WTC11 (cell line): ENCODE results near the gene DPP4. TPM values are rescaled to one million over a fixed set of nuclear protein-coding genes. Genes with fewer than 3 reads are reported as not detected.

ENCODE experiments used
- ATAC-seq: fragments of 200-7000 bp; cut with Tn5 transposase; 2 replicates; pipeline ENCODE4 v1.10.0; 2021; ENCODE audit warnings: mild to moderate bottlenecking, moderate library complexity
- CTCF ChIA-PET: fragments of 300-600 bp; sonication (Branson Sonifier 250); formaldehyde crosslinking; loops from one replicate; lab custom pipeline; 2021; ENCODE audit warnings: antibody characterized with exemption; lab: Charles Lee
- POLR2A ChIA-PET: fragments of 350-600 bp; sonication (Branson Sonifier 250); formaldehyde crosslinking; loops from one replicate; lab custom pipeline; 2021; ENCODE audit warnings: antibody characterized with exemption; lab: Charles Lee
- DNase-seq: peaks from one replicate; pipeline ENCODE4 v3.0.0; 2021; ENCODE audit warnings: low spot score
- H3K27ac Mint-ChIP-seq: 2 replicates; pipeline ENCODE4 v1.8.0; 2021; ENCODE audit warnings: mixed read lengths
- H3K27me3 Mint-ChIP-seq: 2 replicates; pipeline ENCODE4 v1.8.0; 2021; ENCODE audit warnings: low read depth, mild to moderate bottlenecking, moderate library complexity, mixed read lengths
- H3K36me3 Mint-ChIP-seq: 2 replicates; pipeline ENCODE4 v1.8.0; 2021; ENCODE audit warnings: mixed read lengths
- H3K4me1 Mint-ChIP-seq: 2 replicates; pipeline ENCODE4 v1.8.0; 2022; ENCODE audit warnings: mixed read lengths
- H3K4me3 Mint-ChIP-seq: 2 replicates; pipeline ENCODE4 v1.8.0; 2021; ENCODE audit warnings: mild to moderate bottlenecking, moderate library complexity, mixed read lengths
- H3K9me3 Mint-ChIP-seq: 2 replicates; pipeline ENCODE4 v1.8.0; 2021; ENCODE audit warnings: mixed read lengths
- CREM ChIP-seq: sonication (generic); formaldehyde crosslinking; IDR thresholded peaks from 2 replicates; pipeline ENCODE4 v1.8.1; 2022; ENCODE audit warnings: mild to moderate bottlenecking, missing genetic modification reagents, moderate library complexity
- GABPB1 ChIP-seq: sonication (generic); formaldehyde crosslinking; IDR thresholded peaks from 2 replicates; pipeline ENCODE4 v1.8.1; 2023; ENCODE audit warnings: mild to moderate bottlenecking, missing genetic modification reagents
- JUN ChIP-seq: sonication (generic); formaldehyde crosslinking; IDR thresholded peaks from 2 replicates; pipeline ENCODE4 v1.8.0; 2023; ENCODE audit warnings: mild to moderate bottlenecking, missing genetic modification reagents
- MXD4 ChIP-seq: fragments of 250-450 bp; sonication (Bioruptor Pico); IDR thresholded peaks from 2 replicates; pipeline ENCODE4 v1.8.0; 2021; ENCODE audit warnings: mild to moderate bottlenecking, moderate library complexity, borderline replicate concordance
- NFATC4 ChIP-seq: fragments of 250-450 bp; sonication (Bioruptor Pico); IDR thresholded peaks from 2 replicates; pipeline ENCODE4 v1.9.0; 2021; ENCODE audit warnings: mild to moderate bottlenecking
- NR1H2 ChIP-seq: sonication (generic); formaldehyde crosslinking; IDR thresholded peaks from 2 replicates; pipeline ENCODE4 v1.9.0; 2021; ENCODE audit warnings: mild to moderate bottlenecking, moderate library complexity, missing genetic modification reagents
- PRRX2 ChIP-seq: fragments of 250-450 bp; sonication (Bioruptor Pico); IDR thresholded peaks from 2 replicates; pipeline ENCODE4 v1.8.0; 2021; ENCODE audit warnings: mild to moderate bottlenecking
- RELA ChIP-seq: sonication (generic); formaldehyde crosslinking; IDR thresholded peaks from 2 replicates; pipeline ENCODE4 v1.8.1; 2022; ENCODE audit warnings: missing genetic modification reagents, mild to moderate bottlenecking, borderline replicate concordance
- RORB ChIP-seq: fragments of 250-450 bp; sonication (Bioruptor Pico); IDR thresholded peaks from 2 replicates; pipeline ENCODE4 v1.9.0; 2021; ENCODE audit warnings: mild to moderate bottlenecking
- SMAD3 ChIP-seq: sonication (generic); formaldehyde crosslinking; IDR thresholded peaks from 2 replicates; pipeline ENCODE4 v1.8.0; 2022; ENCODE audit warnings: missing genetic modification reagents, mild to moderate bottlenecking, borderline replicate concordance
- SMAD4 ChIP-seq: sonication (generic); formaldehyde crosslinking; IDR thresholded peaks from 2 replicates; pipeline ENCODE4 v1.8.0; 2022; ENCODE audit warnings: mild to moderate bottlenecking, missing genetic modification reagents
- TCF7 ChIP-seq: sonication (generic); formaldehyde crosslinking; IDR thresholded peaks from 2 replicates; pipeline ENCODE4 v1.8.0; 2022; ENCODE audit warnings: mild to moderate bottlenecking, low read depth, missing genetic modification reagents, moderate library complexity
- ZBTB21 ChIP-seq: sonication (generic); formaldehyde crosslinking; IDR thresholded peaks from 2 replicates; pipeline ENCODE4 v1.8.1; 2023; ENCODE audit warnings: mild to moderate bottlenecking, missing genetic modification reagents, borderline replicate concordance
- ZNF138 ChIP-seq: sonication (generic); formaldehyde crosslinking; conservative IDR thresholded peaks from 2 replicates; pipeline ENCODE4 v1.8.1; 2022; ENCODE audit warnings: mild to moderate bottlenecking, moderate library complexity, missing genetic modification reagents
- ZNF263 ChIP-seq: sonication (generic); formaldehyde crosslinking; IDR thresholded peaks from 2 replicates; pipeline ENCODE4 v1.8.1; 2022; ENCODE audit warnings: low read depth, mild to moderate bottlenecking, moderate library complexity, missing genetic modification reagents
- ZNF416 ChIP-seq: fragments of 250-450 bp; sonication (Bioruptor Pico); IDR thresholded peaks from 2 replicates; pipeline ENCODE4 v1.9.0; 2021; ENCODE audit warnings: mild to moderate bottlenecking, inconsistent platforms
- total RNA-seq: library from RNA; stranded (reverse); gene quantifications from 3 replicates; pipeline ENCODE4 v1.2.3, GENCODE V29; 2021
- TF ChIP-seq, protein P1 (sequence below): sonication (generic); formaldehyde crosslinking; IDR thresholded peaks from 2 replicates; pipeline ENCODE4 v1.8.0; 2022; ENCODE audit warnings: mild to moderate bottlenecking, missing genetic modification reagents
- TF ChIP-seq, protein P2 (sequence below): sonication (generic); formaldehyde crosslinking; IDR thresholded peaks from 2 replicates; pipeline ENCODE4 v1.8.1; 2023; ENCODE audit warnings: mild to moderate bottlenecking, missing genetic modification reagents
- TF ChIP-seq, protein P3 (sequence below): sonication (generic); formaldehyde crosslinking; conservative IDR thresholded peaks from 2 replicates; pipeline ENCODE4 v1.8.1; 2022; ENCODE audit warnings: mild to moderate bottlenecking, missing genetic modification reagents
- TF ChIP-seq, protein P4 (sequence below): sonication (generic); formaldehyde crosslinking; IDR thresholded peaks from 2 replicates; pipeline ENCODE4 v1.8.1; 2022; ENCODE audit warnings: mild to moderate bottlenecking, moderate library complexity, missing genetic modification reagents
- TF ChIP-seq, protein P5 (sequence below): sonication (generic); formaldehyde crosslinking; IDR thresholded peaks from 2 replicates; pipeline ENCODE4 v1.8.0; 2022; ENCODE audit warnings: mild to moderate bottlenecking, missing genetic modification reagents
- TF ChIP-seq, protein P6 (sequence below): fragments of 250-450 bp; sonication (Bioruptor Pico); IDR thresholded peaks from 2 replicates; pipeline ENCODE4 v1.9.0; 2021; ENCODE audit warnings: mild to moderate bottlenecking
- TF ChIP-seq, protein P7 (sequence below): fragments of 250-450 bp; sonication (Bioruptor Pico); IDR thresholded peaks from 2 replicates; pipeline ENCODE4 v1.9.0; 2021; ENCODE audit warnings: mild to moderate bottlenecking
- TF ChIP-seq, protein P8 (sequence below): sonication (generic); formaldehyde crosslinking; IDR thresholded peaks from 2 replicates; pipeline ENCODE4 v1.8.0; 2023; ENCODE audit warnings: missing genetic modification reagents

DPP4 gene
- total RNA-seq, 1 experiment from 2014 or later, result 3.6 TPM

DNA sequence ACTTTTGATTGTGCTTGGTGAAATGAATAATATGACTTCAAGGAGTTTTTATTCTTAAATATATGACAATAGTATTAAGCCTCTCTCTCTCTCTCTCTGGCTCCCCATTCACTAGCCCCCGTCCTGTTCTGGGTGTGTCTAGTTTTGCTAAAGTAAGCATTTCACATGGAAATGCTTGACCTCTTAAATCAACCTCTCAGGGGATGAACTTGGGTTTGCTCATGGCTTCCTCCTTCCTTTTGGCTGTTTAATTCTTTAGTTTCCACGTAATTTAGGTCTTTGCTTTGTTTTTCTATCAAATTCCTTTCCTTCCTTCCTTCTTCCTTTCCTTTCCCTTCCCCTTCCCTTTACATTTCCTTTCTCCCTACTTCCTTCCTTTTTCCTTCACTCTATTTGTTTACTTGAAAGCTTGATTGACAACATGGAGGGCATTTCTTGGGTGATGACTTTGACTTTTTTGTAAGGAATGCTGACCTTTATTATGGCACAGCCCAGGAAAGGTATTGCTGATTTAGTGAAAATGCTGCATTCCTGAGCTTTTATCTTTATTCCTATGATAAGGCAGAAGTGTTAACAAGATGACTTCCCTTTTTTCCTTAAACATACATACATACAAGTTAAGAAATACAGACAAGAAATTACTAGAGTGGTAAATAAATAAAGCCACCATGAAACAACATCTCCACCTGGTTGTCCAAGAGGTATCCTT is 3.6 kb downstream of the DPP4 start (continued):
- TF ChIP-seq, protein P1, sequence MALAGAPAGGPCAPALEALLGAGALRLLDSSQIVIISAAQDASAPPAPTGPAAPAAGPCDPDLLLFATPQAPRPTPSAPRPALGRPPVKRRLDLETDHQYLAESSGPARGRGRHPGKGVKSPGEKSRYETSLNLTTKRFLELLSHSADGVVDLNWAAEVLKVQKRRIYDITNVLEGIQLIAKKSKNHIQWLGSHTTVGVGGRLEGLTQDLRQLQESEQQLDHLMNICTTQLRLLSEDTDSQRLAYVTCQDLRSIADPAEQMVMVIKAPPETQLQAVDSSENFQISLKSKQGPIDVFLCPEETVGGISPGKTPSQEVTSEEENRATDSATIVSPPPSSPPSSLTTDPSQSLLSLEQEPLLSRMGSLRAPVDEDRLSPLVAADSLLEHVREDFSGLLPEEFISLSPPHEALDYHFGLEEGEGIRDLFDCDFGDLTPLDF (CRISPR knock-in tag), result no peak
- no peak for TF ChIP-seq SMAD4 (CRISPR knock-in tag)
- TF ChIP-seq, protein P2, sequence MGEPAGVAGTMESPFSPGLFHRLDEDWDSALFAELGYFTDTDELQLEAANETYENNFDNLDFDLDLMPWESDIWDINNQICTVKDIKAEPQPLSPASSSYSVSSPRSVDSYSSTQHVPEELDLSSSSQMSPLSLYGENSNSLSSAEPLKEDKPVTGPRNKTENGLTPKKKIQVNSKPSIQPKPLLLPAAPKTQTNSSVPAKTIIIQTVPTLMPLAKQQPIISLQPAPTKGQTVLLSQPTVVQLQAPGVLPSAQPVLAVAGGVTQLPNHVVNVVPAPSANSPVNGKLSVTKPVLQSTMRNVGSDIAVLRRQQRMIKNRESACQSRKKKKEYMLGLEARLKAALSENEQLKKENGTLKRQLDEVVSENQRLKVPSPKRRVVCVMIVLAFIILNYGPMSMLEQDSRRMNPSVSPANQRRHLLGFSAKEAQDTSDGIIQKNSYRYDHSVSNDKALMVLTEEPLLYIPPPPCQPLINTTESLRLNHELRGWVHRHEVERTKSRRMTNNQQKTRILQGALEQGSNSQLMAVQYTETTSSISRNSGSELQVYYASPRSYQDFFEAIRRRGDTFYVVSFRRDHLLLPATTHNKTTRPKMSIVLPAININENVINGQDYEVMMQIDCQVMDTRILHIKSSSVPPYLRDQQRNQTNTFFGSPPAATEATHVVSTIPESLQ (CRISPR knock-in tag), result no peak

DNA sequence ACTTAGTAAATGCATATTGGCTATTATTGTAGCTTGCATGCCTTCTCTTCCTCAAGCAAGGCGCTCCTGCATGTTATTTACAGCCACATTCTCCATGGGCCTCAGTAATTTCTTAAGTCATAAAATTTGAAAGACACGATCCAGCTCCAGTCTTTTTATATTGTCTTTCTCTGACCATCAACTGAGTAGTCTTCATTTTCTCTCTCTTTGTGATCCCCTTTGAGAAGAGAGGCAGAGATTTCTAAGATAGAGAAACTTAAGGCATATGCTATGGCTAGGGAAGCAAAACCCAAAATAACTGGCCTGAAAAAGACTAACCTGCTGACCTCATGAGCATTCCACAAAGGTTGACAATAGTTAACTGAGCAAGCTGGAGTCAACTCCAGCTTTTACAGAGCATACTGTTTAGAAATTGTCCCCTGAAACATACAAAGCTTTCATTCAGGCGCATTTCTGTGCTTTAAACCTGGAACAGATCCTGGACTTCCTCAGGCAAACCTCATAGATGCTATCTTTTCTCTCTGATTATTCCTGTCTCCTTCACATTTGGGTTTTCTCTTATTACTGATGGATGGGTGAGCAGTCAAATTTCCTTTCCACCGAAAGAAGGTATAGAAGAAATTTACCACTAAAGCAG is 4.6 kb downstream of the DPP4 start:
- TF ChIP-seq, protein P3, sequence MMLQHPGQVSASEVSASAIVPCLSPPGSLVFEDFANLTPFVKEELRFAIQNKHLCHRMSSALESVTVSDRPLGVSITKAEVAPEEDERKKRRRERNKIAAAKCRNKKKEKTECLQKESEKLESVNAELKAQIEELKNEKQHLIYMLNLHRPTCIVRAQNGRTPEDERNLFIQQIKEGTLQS (CRISPR knock-in tag), result no peak
- TF ChIP-seq SMAD4 (CRISPR knock-in tag), result no peak
- TF ChIP-seq, protein P4, sequence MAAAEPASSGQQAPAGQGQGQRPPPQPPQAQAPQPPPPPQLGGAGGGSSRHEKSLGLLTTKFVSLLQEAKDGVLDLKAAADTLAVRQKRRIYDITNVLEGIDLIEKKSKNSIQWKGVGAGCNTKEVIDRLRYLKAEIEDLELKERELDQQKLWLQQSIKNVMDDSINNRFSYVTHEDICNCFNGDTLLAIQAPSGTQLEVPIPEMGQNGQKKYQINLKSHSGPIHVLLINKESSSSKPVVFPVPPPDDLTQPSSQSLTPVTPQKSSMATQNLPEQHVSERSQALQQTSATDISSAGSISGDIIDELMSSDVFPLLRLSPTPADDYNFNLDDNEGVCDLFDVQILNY (CRISPR knock-in tag), result no peak
- TF ChIP-seq ZNF416, result no peak
- TF ChIP-seq ZNF138, result no peak
- TF ChIP-seq PRRX2 (CRISPR knock-in tag), result no peak
- TF ChIP-seq MXD4 (CRISPR knock-in tag), result no peak
- no peak for TF ChIP-seq TCF7 (CRISPR knock-in tag)
- Mint-ChIP-seq H3K27ac (no peak overlapping the region), H3K9me3 (0 out of 2 replicates have a peak, but pooled peaks cover 4% of the 10 kb centered on the region), H3K27me3 (peaks cover 20% of the 10 kb centered on the region), H3K4me3 (no peak overlapping the region), H3K36me3 (no peaks in the 10 kb centered on the region), H3K4me1 (peaks cover 27% of the 10 kb centered on the region)
- ATAC-seq (no peak), DNase-seq (no peak)
- POLR2A ChIA-PET, result no interaction called here
- CTCF ChIA-PET, result no interaction called here

DNA sequence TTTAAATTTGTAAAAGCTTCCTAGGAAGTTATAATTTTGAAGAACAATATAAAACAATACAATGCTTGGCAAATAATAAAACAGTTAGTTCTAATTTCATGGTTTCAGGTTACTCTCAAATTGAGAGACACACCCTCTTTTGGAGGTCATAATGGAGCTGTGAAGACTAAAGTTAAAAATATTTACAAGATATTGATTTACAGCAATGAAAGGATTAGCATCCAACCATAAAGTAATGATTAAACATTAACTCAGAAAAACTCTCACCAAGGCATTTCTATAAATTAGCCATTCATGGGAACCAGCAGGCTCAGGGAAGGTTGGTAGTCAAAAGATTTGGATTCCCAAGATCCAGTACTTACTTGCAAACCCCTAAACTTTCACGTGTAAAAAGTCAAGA is 6.4 kb downstream of the DPP4 start:
- Mint-ChIP-seq H3K4me3 (no peak overlapping the region), H3K27ac (no peak overlapping the region), H3K27me3 (peaks cover 6% of the 10 kb centered on the region), H3K4me1 (peaks cover 18% of the 10 kb centered on the region), H3K36me3 (peaks cover 6% of the 10 kb centered on the region), H3K9me3 (peaks cover 10% of the 10 kb centered on the region)
- DNase-seq (no peak), ATAC-seq (no peak)
- ChIA-PET POLR2A (interaction anchor here (1.2 kb wide), 1 partner anchor 10 kb away, joined by 3 read pairs; no protein-coding TSS in a partner anchor), CTCF (interaction anchor here (1.2 kb wide), 1 partner anchor 79 kb away, joined by 3 read pairs; no protein-coding TSS in a partner anchor)
- TF ChIP-seq ZNF263 (no peak), SMAD4 (CRISPR knock-in tag) (no peak), NR1H2 (CRISPR knock-in tag) (no peak), RELA (CRISPR knock-in tag) (no peak), CREM (CRISPR knock-in tag) (no peak), NFATC4 (CRISPR knock-in tag) (no peak), RORB (CRISPR knock-in tag) (no peak), PRRX2 (CRISPR knock-in tag) (no peak), JUN (CRISPR knock-in tag) (no peak), SMAD3 (CRISPR knock-in tag) (no peak), GABPB1 (CRISPR knock-in tag) (no peak), ZBTB21 (CRISPR knock-in tag) (no peak)
- TF ChIP-seq, protein P5, sequence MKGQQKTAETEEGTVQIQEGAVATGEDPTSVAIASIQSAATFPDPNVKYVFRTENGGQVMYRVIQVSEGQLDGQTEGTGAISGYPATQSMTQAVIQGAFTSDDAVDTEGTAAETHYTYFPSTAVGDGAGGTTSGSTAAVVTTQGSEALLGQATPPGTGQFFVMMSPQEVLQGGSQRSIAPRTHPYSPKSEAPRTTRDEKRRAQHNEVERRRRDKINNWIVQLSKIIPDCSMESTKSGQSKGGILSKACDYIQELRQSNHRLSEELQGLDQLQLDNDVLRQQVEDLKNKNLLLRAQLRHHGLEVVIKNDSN (CRISPR knock-in tag), result no peak
- TF ChIP-seq, protein P6, sequence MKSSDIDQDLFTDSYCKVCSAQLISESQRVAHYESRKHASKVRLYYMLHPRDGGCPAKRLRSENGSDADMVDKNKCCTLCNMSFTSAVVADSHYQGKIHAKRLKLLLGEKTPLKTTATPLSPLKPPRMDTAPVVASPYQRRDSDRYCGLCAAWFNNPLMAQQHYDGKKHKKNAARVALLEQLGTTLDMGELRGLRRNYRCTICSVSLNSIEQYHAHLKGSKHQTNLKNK (CRISPR knock-in tag), result no peak
- TF ChIP-seq, protein P7, sequence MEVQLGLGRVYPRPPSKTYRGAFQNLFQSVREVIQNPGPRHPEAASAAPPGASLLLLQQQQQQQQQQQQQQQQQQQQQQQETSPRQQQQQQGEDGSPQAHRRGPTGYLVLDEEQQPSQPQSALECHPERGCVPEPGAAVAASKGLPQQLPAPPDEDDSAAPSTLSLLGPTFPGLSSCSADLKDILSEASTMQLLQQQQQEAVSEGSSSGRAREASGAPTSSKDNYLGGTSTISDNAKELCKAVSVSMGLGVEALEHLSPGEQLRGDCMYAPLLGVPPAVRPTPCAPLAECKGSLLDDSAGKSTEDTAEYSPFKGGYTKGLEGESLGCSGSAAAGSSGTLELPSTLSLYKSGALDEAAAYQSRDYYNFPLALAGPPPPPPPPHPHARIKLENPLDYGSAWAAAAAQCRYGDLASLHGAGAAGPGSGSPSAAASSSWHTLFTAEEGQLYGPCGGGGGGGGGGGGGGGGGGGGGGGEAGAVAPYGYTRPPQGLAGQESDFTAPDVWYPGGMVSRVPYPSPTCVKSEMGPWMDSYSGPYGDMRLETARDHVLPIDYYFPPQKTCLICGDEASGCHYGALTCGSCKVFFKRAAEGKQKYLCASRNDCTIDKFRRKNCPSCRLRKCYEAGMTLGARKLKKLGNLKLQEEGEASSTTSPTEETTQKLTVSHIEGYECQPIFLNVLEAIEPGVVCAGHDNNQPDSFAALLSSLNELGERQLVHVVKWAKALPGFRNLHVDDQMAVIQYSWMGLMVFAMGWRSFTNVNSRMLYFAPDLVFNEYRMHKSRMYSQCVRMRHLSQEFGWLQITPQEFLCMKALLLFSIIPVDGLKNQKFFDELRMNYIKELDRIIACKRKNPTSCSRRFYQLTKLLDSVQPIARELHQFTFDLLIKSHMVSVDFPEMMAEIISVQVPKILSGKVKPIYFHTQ (CRISPR knock-in tag), result no peak
- TF ChIP-seq, protein P8, sequence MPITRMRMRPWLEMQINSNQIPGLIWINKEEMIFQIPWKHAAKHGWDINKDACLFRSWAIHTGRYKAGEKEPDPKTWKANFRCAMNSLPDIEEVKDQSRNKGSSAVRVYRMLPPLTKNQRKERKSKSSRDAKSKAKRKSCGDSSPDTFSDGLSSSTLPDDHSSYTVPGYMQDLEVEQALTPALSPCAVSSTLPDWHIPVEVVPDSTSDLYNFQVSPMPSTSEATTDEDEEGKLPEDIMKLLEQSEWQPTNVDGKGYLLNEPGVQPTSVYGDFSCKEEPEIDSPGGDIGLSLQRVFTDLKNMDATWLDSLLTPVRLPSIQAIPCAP (CRISPR knock-in tag), result no peak
